SK-N-SH (cell line): ENCODE data around the gene LSM14B. TPM values are rescaled to one million over a fixed set of nuclear protein-coding genes. Genes with fewer than 3 reads are reported as not detected.

Experiments used
- CTCF ChIA-PET: fragments of 300-600, 350-600 bp; formaldehyde crosslinking; extraction: SDS; loops from one replicate; lab custom pipeline; 2021; lab: Yijun Ruan, JAX
- POLR2A ChIA-PET: fragments of 350-600 bp; sonication (Branson Sonifier 250); formaldehyde crosslinking; extraction: SDS; loops from one replicate; lab custom pipeline; 2020; ENCODE audit warnings: antibody characterized with exemption, inconsistent platforms; lab: Yijun Ruan, JAX
- DNase-seq: peaks from one replicate; pipeline ENCODE4 v3.0.0; 2012
- H2AFZ ChIP-seq: fragments of 200-600 bp; sonication (generic); 2 replicates; pipeline ENCODE4 v1.8.1; 2016; ENCODE audit warnings: antibody characterized with exemption, mild to moderate bottlenecking, low read depth
- H3F3A ChIP-seq: fragments of 200-600 bp; sonication (generic); replicated peaks from 2 replicates; pipeline ENCODE3; 2016; ENCODE audit warnings: antibody characterized with exemption, mild to moderate bottlenecking; ENCODE audit not compliant: insufficient read depth
- H3K27ac ChIP-seq, 2 experiments: fragments of 200-500 bp in 1 of 2; fragments of 200-600 bp in 1 of 2; sonication (Bioruptor generic) in 1 of 2; sonication (generic), shearing (Covaris generic) in 1 of 2; 2 replicates each; pipeline versions ENCODE4 v1.5.1 to v1.6.1; 2014 to 2016; ENCODE audit warnings: low read depth in 2 of 2, inconsistent platforms in 1 of 2, low read length in 1 of 2, mild to moderate bottlenecking in 1 of 2, mixed read lengths in 1 of 2
- H3K27me3 ChIP-seq: fragments of 200-600 bp; sonication (generic), shearing (Covaris generic); 2 replicates; pipeline ENCODE4 v1.6.1; 2016; ENCODE audit warnings: mixed run types; ENCODE audit not compliant: insufficient read depth
- H3K36me3 ChIP-seq, 2 experiments: fragments of 200-500 bp in 1 of 2; fragments of 200-600 bp in 1 of 2; sonication (Bioruptor generic) in 1 of 2; sonication (generic) in 1 of 2; replicated peaks in 1 of 2; 2 replicates each; pipeline versions ENCODE3 to v1.5.1; 2014 to 2016; ENCODE audit warnings: low read length in 1 of 2, mild to moderate bottlenecking in 1 of 2; ENCODE audit not compliant: insufficient read depth in 2 of 2, control insufficient read depth in 1 of 2
- H3K4me1 ChIP-seq, 2 experiments: fragments of 200-500 bp in 1 of 2; fragments of 200-600 bp in 1 of 2; sonication (Bioruptor generic) in 1 of 2; sonication (generic), shearing (Covaris generic) in 1 of 2; 2 replicates each; pipeline versions ENCODE4 v1.5.1 to v1.6.1; 2014 to 2016; ENCODE audit warnings: low read depth in 1 of 2, low read length in 1 of 2, mixed run types in 1 of 2; ENCODE audit not compliant: insufficient read depth in 2 of 2, control insufficient read depth in 1 of 2
- H3K4me2 ChIP-seq: fragments of 200-600 bp; sonication (generic), shearing (Covaris generic); 2 replicates; pipeline ENCODE4 v1.6.1; 2017; ENCODE audit warnings: mixed run types
- H3K4me3 ChIP-seq, 2 experiments: fragments of 200-500 bp in 1 of 2; fragments of 200-600 bp in 1 of 2; sonication (Bioruptor generic) in 1 of 2; sonication (generic), shearing (Covaris generic) in 1 of 2; 2 replicates each; pipeline versions ENCODE4 v1.5.1 to v1.8.1; 2014 to 2016; ENCODE audit warnings: low read depth in 2 of 2, inconsistent platforms in 1 of 2, low read length in 1 of 2, mild to moderate bottlenecking in 1 of 2, mixed read lengths in 1 of 2, moderate library complexity in 1 of 2
- H3K79me2 ChIP-seq: fragments of 200-600 bp; sonication (generic); 2 replicates; pipeline ENCODE4 v1.8.1; 2017; ENCODE audit warnings: mild to moderate bottlenecking; ENCODE audit not compliant: insufficient read depth
- H3K9ac ChIP-seq: fragments of 200-600 bp; sonication (generic); 2 replicates; pipeline ENCODE4 v1.6.1; 2017; ENCODE audit warnings: mixed run types
- H3K9me2 ChIP-seq: fragments of 200-600 bp; sonication (generic); 2 replicates; pipeline ENCODE4 v1.6.1; 2017; ENCODE audit warnings: mixed run types
- H3K9me3 ChIP-seq: fragments of 200-600 bp; sonication (generic); 2 replicates; pipeline ENCODE4 v1.6.1; 2017; ENCODE audit warnings: mixed run types, mild to moderate bottlenecking, moderate library complexity
- H4K20me1 ChIP-seq: fragments of 200-600 bp; sonication (generic); 2 replicates; pipeline ENCODE4 v1.6.1; 2017; ENCODE audit warnings: mild to moderate bottlenecking, mixed run types; ENCODE audit not compliant: insufficient read depth
- EP300 ChIP-seq, 2 experiments: IDR thresholded peaks; 2 replicates each; pipeline versions ENCODE4 v1.4.0 to v1.6.1; 2012; ENCODE audit warnings: borderline replicate concordance in 1 of 2, low read depth in 1 of 2, low read length in 1 of 2
- EZH2phosphoT487 ChIP-seq: fragments of 200-600 bp; sonication (generic); IDR thresholded peaks from 2 replicates; pipeline ENCODE4 v1.6.1; 2017; ENCODE audit warnings: low read depth, mixed run types, mild to moderate bottlenecking, antibody characterized with exemption, moderate library complexity, borderline replicate concordance
- FOSL2 ChIP-seq: IDR thresholded peaks from 2 replicates; pipeline ENCODE4 v1.4.0; 2012; ENCODE audit warnings: low read depth, mild to moderate bottlenecking, moderate library complexity, borderline replicate concordance
- FOXM1 ChIP-seq: IDR thresholded peaks from 2 replicates; pipeline ENCODE4 v1.4.0; 2012; ENCODE audit warnings: low read depth, mild to moderate bottlenecking
- JUND ChIP-seq: IDR thresholded peaks from 2 replicates; pipeline ENCODE4 v1.4.0; 2012
- NFIC ChIP-seq: IDR thresholded peaks from 2 replicates; pipeline ENCODE4 v1.4.0; 2012; ENCODE audit warnings: borderline replicate concordance
- NRF1 ChIP-seq: IDR thresholded peaks from 2 replicates; pipeline ENCODE4 v1.6.1; 2012; ENCODE audit warnings: low read depth, mild to moderate bottlenecking, low read length
- POLR2AphosphoS5 ChIP-seq: IDR thresholded peaks from 2 replicates; pipeline ENCODE4 v1.6.1; 2012; ENCODE audit warnings: low read depth, low read length
- RCOR1 ChIP-seq: fragments of 150-350 bp; IDR thresholded peaks from 2 replicates; pipeline ENCODE4 v1.6.1; 2017; ENCODE audit warnings: antibody characterized with exemption, low read length
- RXRA ChIP-seq: IDR thresholded peaks from 2 replicates; pipeline ENCODE4 v1.4.0; 2012; ENCODE audit warnings: low read depth, mild to moderate bottlenecking, borderline replicate concordance
- TAF1 ChIP-seq: IDR thresholded peaks from 2 replicates; pipeline ENCODE4 v1.6.1; 2012; ENCODE audit warnings: low read depth, mild to moderate bottlenecking, low read length, moderate library complexity, borderline replicate concordance
- WGBS: methylation state at CpG from one replicate; pipeline ENCODE4 v1.1.6; 2017; ENCODE audit warnings: low lambda C conversion rate; 5-methylcytosine and 5-hydroxymethylcytosine counted together
- polyA plus RNA-seq, 3 experiments: library from polyadenylated mRNA; depleted of rRNA; stranded (reverse); fragments of >200 nt; gene quantifications; 2 replicates each; pipeline ENCODE4 v1.2.3, GENCODE V29; 2012
- TF ChIP-seq, protein P1 (sequence below): IDR thresholded peaks from 2 replicates; pipeline ENCODE4; 2012
- TF ChIP-seq, protein P2 (sequence below): fragments of 150-350 bp; IDR thresholded peaks from 2 replicates; pipeline ENCODE4 v1.6.1; 2016; ENCODE audit warnings: mild to moderate bottlenecking, low read depth, low read length
- TF ChIP-seq, protein P3 (sequence below): fragments of 150-350 bp; IDR thresholded peaks from 2 replicates; pipeline ENCODE4 v1.6.1; 2017; ENCODE audit warnings: antibody characterized with exemption, low read length, low read depth, borderline replicate concordance

Gene LSM14B
- polyA plus RNA-seq, 1 of the 3 experiments (the other 2 are of a cell fraction): 64.6 TPM

DNA sequence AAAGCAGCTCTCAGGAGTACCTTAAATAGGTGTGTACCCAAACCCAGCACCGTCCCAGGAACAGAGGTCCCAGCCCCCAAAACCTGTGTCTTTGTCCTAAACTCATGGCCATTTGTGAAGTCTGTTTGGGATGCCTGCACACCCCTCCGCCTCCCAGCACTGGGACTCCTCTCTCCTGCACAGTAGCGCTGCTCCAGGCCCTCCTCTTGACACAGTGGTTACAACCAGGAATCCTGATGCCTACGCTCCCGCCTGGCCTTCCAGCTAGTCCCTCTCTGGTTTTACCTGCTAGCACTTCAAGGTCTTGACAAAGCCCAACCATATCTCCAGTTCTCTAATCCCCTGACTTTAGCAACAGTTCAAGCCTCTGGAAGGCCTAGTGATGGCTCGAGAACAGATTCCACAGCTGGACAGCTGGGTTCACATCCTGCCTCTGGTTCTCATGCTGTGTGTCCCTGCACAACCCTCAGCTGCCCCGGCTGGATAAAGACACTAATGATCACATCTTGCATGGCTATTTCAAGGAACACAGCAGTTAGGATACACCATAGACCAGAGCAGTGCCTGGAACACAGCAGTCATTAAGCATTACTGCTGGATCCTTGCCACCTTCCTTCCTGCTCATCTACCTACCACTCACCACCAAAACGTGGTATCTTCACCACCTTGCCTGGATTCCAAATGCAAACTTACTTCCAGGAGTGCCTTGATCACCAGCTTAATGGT, 15.4 kb downstream of the LSM14B start:
- CTCF ChIA-PET: interaction anchor here (0.7 to 11.1 kb wide), 6 partner anchors 11 to 127 kb away, joined by 3 to 130 read pairs (median 12); no protein-coding TSS in a partner anchor
- POLR2A ChIA-PET: interaction anchor here (0.6 to 1.4 kb wide), 2 partner anchors 16 to 117 kb away, joined by 3 to 5 read pairs; no protein-coding TSS in a partner anchor

GRCh38 chr20:62138204-62138543, 15.9 kb downstream of the LSM14B start:
- Histone ChIP-seq H3K9me3 (no peaks in the 10 kb centered on the region), H3K27me3 (no peaks in the 10 kb centered on the region), H4K20me1 (peaks cover 83% of the 10 kb centered on the region), H3K36me3 (peaks cover 57 to 67% of the 10 kb centered on the region in 2 experiments), H3K9ac (no peak overlapping the region), H3K4me1 (peaks cover 5 to 14% of the 10 kb centered on the region in 2 experiments; a peak in 3 of 4 replicates)
- CTCF ChIA-PET: interaction anchor here (1.8 to 11.1 kb wide), 2 partner anchors 11 to 128 kb away, joined by 18 to 130 read pairs; no protein-coding TSS in a partner anchor
- no peak for TF ChIP-seq EZH2phosphoT487
- no peak for TF ChIP-seq NFIC
- no peak for TF ChIP-seq RXRA
- TF ChIP-seq, protein P1, sequence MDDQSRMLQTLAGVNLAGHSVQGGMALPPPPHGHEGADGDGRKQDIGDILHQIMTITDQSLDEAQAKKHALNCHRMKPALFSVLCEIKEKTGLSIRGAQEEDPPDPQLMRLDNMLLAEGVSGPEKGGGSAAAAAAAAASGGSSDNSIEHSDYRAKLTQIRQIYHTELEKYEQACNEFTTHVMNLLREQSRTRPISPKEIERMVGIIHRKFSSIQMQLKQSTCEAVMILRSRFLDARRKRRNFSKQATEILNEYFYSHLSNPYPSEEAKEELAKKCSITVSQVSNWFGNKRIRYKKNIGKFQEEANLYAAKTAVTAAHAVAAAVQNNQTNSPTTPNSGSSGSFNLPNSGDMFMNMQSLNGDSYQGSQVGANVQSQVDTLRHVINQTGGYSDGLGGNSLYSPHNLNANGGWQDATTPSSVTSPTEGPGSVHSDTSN: no peak
- TF ChIP-seq FOXM1: no peak
- no peak for TF ChIP-seq FOSL2
- TF ChIP-seq TAF1: no peak
- TF ChIP-seq POLR2AphosphoS5: no peak
- TF ChIP-seq, protein P2, sequence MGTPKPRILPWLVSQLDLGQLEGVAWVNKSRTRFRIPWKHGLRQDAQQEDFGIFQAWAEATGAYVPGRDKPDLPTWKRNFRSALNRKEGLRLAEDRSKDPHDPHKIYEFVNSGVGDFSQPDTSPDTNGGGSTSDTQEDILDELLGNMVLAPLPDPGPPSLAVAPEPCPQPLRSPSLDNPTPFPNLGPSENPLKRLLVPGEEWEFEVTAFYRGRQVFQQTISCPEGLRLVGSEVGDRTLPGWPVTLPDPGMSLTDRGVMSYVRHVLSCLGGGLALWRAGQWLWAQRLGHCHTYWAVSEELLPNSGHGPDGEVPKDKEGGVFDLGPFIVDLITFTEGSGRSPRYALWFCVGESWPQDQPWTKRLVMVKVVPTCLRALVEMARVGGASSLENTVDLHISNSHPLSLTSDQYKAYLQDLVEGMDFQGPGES: no peak
- TF ChIP-seq NRF1: no peak
- no peak for TF ChIP-seq JUND
- no peak for TF ChIP-seq EP300 (IDR thresholded peaks at IDR 0.05; ENCODE audit: borderline replicate concordance in 1 of 2, low read depth in 1 of 2, low read length in 1 of 2)
- TF ChIP-seq, protein P3, sequence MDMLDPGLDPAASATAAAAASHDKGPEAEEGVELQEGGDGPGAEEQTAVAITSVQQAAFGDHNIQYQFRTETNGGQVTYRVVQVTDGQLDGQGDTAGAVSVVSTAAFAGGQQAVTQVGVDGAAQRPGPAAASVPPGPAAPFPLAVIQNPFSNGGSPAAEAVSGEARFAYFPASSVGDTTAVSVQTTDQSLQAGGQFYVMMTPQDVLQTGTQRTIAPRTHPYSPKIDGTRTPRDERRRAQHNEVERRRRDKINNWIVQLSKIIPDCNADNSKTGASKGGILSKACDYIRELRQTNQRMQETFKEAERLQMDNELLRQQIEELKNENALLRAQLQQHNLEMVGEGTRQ: no peak
- TF ChIP-seq, all 33 proteins: peak for 0
- POLR2A ChIA-PET: interaction anchor here (0.6 to 0.7 kb wide), 2 partner anchors 19 to 117 kb away, joined by 3 read pairs; no protein-coding TSS in a partner anchor
- no peak overlapping the region; a peak in 1 of 4 replicates for H3K27ac ChIP-seq
- no peak for DNase-seq
- H3K4me2 ChIP-seq: no peak overlapping the region
- H3K9me2 ChIP-seq: no peaks in the 10 kb centered on the region
- H3K4me3 ChIP-seq: no peak overlapping the region
- 85% methylated on average over 11 of the region's 11 CpGs for WGBS
- H3K79me2 ChIP-seq: peaks cover 52% of the 10 kb centered on the region
- peaks cover 37% of the 10 kb centered on the region for H3F3A ChIP-seq
- H2AFZ ChIP-seq: no peak overlapping the region

More for the DNA sequence above, 15.4 kb downstream of the LSM14B start:
- Histone ChIP-seq H3K9me2 (no peaks in the 10 kb centered on the region), H2AFZ (no peak overlapping the region), H3K36me3 (peaks cover 57 to 73% of the 10 kb centered on the region in 2 experiments), H3K27me3 (no peaks in the 10 kb centered on the region), H3F3A (peaks cover 37% of the 10 kb centered on the region), H3K27ac (no peak overlapping the region; a peak in 1 of 4 replicates), H3K79me2 (peaks cover 50% of the 10 kb centered on the region), H4K20me1 (peaks cover 83% of the 10 kb centered on the region), H3K4me1 (peaks cover 5 to 14% of the 10 kb centered on the region in 2 experiments; a peak in 3 of 4 replicates), H3K9ac (no peak overlapping the region), H3K4me3 (no peak overlapping the region), H3K9me3 (no peaks in the 10 kb centered on the region), H3K4me2 (no peak overlapping the region)
- TF ChIP-seq RCOR1 (no peak), POLR2AphosphoS5 (peak; percentile 12; the same call in 1 of the 2 replicates)
- DNase-seq: no peak
- WGBS: 95% methylated on average over 8 of the region's 8 CpGs
